HG02763 (cell line): Measurements from ENCODE around the gene NIPAL1.

Source experiments
- ATAC-seq: cut with Tn5 transposase; IDR thresholded peaks from one replicate; pipeline ENCODE4 v1.9.1; 2021; ENCODE audit warnings: mild to moderate bottlenecking, moderate library complexity; ENCODE audit not compliant: unreplicated experiment

Gene NIPAL1

GRCh38 chr4:48058617-48059530 lies 42.3 kb downstream of the NIPAL1 start:
- ATAC-seq = no peak

DNA sequence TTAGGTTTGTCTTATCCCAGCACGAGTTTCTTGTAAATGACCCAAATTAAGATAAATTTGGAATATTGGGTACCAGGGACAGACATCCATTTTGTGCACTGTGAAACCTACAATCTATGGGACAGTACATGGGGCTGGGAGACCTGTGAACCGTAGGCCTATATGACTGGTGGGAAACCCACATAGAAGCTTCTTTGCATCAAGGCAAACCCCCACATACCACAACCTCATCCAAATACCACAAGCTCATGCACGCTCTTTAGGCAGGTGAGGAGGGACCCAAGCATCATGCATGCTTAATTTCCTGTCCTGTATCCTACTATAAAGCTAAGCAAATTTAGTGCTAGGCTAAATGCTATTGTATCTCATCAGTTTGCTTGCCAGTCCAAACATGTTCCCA lies 47.8 kb downstream of the NIPAL1 start:
- ATAC-seq = no peak

GRCh38 chr4:48065587-48066052 lies 49.0 kb downstream of the NIPAL1 start:
- ATAC-seq = no peak

DNA sequence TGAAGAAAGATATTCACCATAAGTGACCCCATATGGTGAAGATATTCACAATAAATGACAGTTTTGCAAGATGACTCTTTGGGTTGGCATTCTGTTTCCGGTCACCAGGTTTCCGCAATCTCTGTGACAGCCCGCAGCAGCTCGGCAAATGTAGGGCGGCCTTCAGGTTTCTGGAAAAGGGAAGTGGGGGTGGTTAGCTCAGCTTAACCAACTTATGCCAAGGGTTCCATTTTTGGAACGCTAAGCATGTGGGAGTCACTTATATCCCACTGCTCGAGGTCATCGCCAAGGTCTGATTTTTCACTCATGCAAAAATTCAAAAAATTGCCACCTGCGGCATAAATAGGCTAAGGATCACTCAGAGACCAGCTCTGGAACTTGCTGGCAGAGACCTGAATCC lies 51.0 kb downstream of the NIPAL1 start:
- no peak for ATAC-seq

GRCh38 chr4:48068182-48068581 lies 51.6 kb downstream of the NIPAL1 start:
- ATAC-seq = no peak

DNA sequence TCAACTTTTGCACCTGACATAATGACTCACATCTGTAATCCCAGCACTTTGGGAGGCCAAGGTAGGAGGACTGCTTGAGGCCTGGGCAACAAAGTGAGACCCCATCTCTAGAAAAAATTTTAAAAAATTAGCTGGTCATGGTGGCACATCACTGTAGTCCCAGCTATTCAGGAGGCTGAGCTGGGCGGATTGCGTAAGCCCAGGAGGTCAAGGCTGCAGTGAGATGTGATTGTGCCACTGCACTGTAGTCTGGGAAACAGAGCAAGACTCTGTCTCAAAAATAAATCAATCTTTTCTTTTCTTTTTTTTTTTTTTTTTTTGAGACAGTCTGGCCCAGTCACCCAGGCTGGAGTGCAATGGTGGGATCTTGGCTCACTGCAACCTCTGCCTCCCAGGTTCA lies 52.5 kb downstream of the NIPAL1 start:
- no peak for ATAC-seq

DNA sequence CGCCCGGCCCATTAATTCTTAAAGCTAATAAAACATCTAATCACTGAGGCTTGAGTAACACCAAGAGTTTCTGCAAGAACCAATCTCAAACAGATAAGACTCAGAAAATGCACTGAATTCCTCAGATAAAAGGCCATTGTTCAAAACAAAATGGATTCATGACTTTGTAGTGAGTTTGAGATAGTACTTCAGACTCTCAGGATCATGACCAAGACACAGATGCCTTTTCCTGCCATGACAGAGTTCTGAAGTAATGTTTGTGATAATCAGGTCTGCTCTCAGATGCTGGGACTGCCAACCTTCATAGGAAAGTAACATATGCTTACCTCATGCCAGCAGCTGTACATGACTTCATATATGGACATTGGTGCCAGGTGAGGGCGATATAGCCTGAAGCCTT lies 54.6 kb downstream of the NIPAL1 start:
- ATAC-seq = no peak

DNA sequence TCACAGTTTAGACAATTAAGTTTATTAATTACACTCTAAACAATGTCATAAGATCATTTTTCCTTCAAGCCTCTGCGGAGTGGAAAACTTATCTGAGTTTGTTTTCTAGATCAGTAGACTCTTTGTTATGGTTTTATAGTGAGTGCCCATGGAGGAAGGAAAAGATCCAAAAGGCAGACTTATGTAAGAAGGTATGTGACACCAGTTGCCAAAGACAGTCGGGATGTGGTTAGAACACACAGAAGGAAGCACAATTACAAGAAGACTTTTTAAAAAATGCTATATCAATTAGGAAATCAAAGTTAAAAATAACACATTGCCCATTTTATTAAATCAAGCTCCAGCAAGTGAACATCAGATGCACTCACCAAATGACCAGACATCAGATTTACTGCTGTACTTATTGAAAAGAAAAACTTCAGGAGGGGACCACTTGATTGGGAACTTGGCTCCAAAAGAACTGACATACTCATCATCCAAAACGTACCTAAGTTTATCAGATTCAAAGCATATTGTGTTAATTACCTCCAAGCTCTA lies 57.1 kb downstream of the NIPAL1 start:
- no peak for ATAC-seq

- ATAC-seq = no peak
Observed at GRCh38 chr4:48074657-48075056, 58.1 kb downstream of the NIPAL1 start.

- no peak for ATAC-seq
Observed at GRCh38 chr4:48078425-48078824, 61.9 kb downstream of the NIPAL1 start.

DNA sequence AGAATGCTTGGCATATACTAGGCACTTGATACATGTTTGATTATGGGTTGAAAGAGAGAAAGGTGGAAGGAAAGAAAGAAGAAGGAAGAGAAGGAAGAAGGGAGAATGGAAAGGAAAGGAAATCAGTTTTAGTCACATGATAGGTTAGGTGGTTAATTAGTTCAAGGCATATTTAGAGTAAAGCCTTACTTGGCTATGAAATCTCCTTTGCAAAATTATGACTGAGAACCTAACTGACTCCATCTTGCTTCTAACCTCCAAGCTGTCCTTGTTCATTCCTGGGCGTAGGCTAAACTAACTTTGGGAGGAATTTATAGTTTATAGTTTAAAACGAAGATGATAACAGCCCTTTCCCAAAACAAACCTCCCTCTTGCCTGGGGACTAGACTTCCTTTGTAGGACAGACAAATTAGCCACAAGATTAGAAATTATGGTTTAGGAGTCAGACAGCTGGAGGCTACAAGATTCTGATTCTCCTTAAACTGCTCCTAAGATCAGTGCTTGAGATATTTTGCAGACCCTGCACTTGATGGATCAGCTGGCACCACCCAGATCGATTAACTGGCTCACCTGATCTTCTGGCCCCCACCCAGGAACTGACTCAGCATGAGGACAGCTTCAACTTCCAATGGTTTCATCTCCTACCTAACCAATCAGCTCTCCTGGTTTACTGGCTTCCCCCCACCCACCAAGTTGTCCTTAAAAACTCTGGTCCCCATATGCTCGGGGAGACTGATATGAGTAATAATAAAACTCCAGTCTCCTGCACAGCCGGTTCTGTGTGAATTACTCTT lies 62.5 kb downstream of the NIPAL1 start:
- no peak for ATAC-seq

DNA sequence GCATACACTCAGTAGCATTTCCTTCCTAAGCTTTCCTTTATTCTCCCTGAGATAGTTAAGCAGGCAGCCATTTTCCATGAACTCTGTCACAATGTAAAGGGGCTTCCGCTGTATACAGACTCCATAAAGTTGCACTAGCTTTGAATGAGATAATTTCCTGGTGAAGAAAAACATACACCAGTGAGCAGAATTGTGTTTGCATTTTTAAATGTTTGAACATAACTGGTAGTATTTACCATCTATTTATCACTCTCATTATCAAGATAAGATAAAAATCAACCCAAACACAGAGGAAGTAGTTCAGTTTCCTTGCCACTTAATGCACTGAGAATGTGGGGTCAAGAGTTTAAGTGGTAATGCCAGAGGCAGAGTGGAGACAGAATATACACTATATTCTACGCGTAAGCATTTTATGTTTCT lies 63.4 kb downstream of the NIPAL1 start:
- ATAC-seq = no peak

DNA sequence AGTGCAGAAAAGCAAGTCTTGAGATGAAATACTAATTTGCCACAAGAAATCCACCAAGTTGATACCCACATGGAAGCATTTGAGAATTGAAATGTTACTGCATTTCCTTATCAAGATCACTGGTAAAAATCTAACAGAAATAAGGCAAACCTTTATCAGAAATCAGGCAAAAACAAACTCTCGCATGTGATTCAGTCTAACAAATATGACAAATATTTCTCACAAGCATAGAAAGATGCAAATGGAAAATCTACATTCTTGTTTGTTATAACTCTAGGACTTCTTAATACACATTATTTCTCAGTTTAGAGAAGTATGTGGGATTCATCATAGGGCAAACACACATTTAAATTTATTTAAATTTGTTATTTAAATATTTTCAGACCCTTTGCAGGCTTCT lies 64.6 kb downstream of the NIPAL1 start:
- ATAC-seq = no peak

DNA sequence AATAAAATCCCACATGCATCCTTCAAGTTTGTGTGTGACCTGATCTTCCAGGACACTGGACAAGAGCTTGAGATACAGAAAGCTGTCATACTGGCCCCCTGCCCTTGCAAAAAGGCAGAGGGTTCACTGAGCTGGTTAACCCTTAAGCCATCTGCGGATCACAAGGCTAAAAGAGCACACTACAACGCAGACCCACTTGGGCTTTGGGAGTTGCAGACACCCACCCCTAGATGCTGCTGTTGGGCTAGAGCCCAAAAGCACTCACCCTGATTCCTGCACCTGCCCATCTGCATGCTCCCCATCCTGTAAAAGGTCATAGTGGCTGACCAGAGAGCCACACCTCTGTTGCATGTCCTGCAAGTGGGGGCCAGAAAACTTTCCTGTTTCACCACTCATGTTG lies 66.4 kb downstream of the NIPAL1 start:
- no peak for ATAC-seq

DNA sequence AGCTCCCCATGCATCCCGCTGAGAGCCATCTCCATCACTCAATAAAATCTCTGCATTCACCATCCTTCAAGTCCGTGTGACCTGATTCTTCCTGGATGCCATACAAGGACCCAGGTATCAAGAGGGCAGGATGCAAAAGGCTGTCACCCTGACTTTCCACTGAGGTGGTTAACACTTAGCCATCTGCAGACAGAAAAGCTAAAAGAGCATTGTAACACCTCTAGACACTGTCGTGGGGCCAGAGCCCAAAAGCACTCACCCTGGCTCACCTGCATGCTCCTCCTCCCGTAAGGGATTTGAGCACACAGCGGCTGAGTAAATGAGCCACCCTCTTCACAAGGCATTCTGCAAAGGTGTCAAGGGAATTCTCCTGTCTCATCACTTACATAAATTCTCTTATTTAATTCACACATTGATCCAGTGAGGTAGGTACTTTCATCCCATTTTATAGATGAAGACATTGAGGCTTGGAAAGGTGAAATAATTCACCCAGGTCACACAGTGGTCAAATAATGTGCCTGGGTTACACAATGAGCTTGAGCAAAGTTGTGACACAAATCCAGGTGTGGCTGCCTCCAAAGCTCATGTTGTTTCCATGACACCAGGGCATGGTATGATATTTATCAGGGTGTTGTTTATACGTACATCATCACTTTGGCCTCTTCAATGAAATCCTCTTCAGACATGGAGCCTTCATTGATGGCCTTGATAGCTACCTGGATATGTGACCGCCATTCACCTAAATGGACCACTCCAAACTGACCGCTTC lies 69.4 kb downstream of the NIPAL1 start:
- no peak for ATAC-seq
